Measurements from ENCODE around the gene BTNL2. TPM values are rescaled to one million over a fixed set of nuclear protein-coding genes. Genes with fewer than 3 reads are reported as not detected.

Gene BTNL2
- total and polyA plus RNA-seq, 2 of the 13 experiments (the other 11 are each of a cell fraction or from before 2014, with no cell fraction given): not detected

- Histone ChIP-seq H2AFZ (ENCODE audit: low read length) (no peak overlapping the region), H3K27ac (ENCODE audit: extremely low read length, insufficient read depth, low read length) (no peak overlapping the region), H3K36me3 (replicated peaks in 1 of 2; ENCODE audit: control insufficient read depth in 1 of 2, insufficient read depth in 2 of 2, low read length in 2 of 2) (no peaks in the 10 kb centered on the region), H3K27me3 (ENCODE audit: control insufficient read depth in 1 of 2, insufficient read depth in 2 of 2, low read length in 2 of 2) (peaks cover 0 to 5% of the 10 kb centered on the region in 2 experiments; a peak in 1 of 5 replicates), H3K9ac (ENCODE audit: insufficient read depth, low read depth, low read length) (no peak overlapping the region), H3K79me2 (ENCODE audit: insufficient read depth, low read length) (no peaks in the 10 kb centered on the region), H4K20me1 (ENCODE audit: insufficient read depth, low read length) (no peaks in the 10 kb centered on the region), H3K4me1 (ENCODE audit: insufficient read depth, low read length) (no peaks in the 10 kb centered on the region), H3K9me3 (ENCODE audit: low read length) (no peaks in the 10 kb centered on the region), H3K4me3 (replicated peaks in 1 of 3; ENCODE audit: insufficient read depth in 1 of 3, low read depth in 2 of 3, low read length in 3 of 3) (no peak overlapping the region), H3K4me2 (ENCODE audit: low read depth, low read length) (no peak overlapping the region)
- ATAC-seq (no peak), FAIRE-seq (no peak), DNase-seq (ENCODE audit: low spot score) (no peak)
- WGBS (ENCODE audit: low lambda C conversion rate): 48% methylated on average over 1 of the region's 1 CpG
- CTCF ChIA-PET (ENCODE audit: low intra/inter-chr PET ratio, low total read pairs): no interaction called here
- in situ Hi-C loops (cut with HindIII; ENCODE audit: extremely low pct_ligation_motif_present, low pct_unique_long_range_greater_than_20kb): no loop called here
- intact Hi-C loops (cut with micrococcal nuclease; ENCODE audit: unreplicated experiment): no loop called here
- TF ChIP-seq ZNF660 (CRISPR knock-in tag; IDR thresholded peaks at IDR 0.05; ENCODE audit: borderline replicate concordance, low read depth) (no peak), ZSCAN29 (CRISPR knock-in tag; conservative IDR thresholded peaks at IDR 0.05) (no peak), HNRNPK (IDR thresholded peaks at IDR 0.05; ENCODE audit: low read depth, low read length, poor library complexity, severe bottlenecking) (peak; percentile 91), ZNF619 (CRISPR knock-in tag; IDR thresholded peaks at IDR 0.05) (no peak), PCBP1 (IDR thresholded peaks at IDR 0.05; ENCODE audit: borderline replicate concordance, low read depth, low read length) (0 out of 2 replicates have a peak, but pooled peaks have one; percentile 33)
- POLR2A ChIA-PET: no interaction called here
- no TSS peak for BruUV-seq (replicated peaks)
Observed at GRCh38 chr6:32386040-32386439, 20.9 kb downstream of the BTNL2 start.

GRCh38 chr6:32382757-32383420, 24.1 kb downstream of the BTNL2 start:
- DNase-seq (ENCODE audit: low spot score): no peak
- no peaks in the 10 kb centered on the region for H3K36me3 ChIP-seq (replicated peaks in 1 of 2; ENCODE audit: control insufficient read depth in 1 of 2, insufficient read depth in 2 of 2, low read length in 2 of 2)
- in situ Hi-C loops (cut with HindIII; ENCODE audit: extremely low pct_ligation_motif_present, low pct_unique_long_range_greater_than_20kb) (no loop called here), intact Hi-C loops (cut with micrococcal nuclease; ENCODE audit: unreplicated experiment) (no loop called here)
- ChIA-PET POLR2A (no interaction called here), CTCF (ENCODE audit: low intra/inter-chr PET ratio, low total read pairs) (no interaction called here)
- no peak for FAIRE-seq
- H3K4me3 ChIP-seq (replicated peaks in 1 of 3; ENCODE audit: insufficient read depth in 1 of 3, low read depth in 2 of 3, low read length in 3 of 3): no peak overlapping the region
- H3K9ac ChIP-seq (ENCODE audit: insufficient read depth, low read depth, low read length): no peak overlapping the region
- no peaks in the 10 kb centered on the region for H4K20me1 ChIP-seq (ENCODE audit: insufficient read depth, low read length)
- H3K79me2 ChIP-seq (ENCODE audit: insufficient read depth, low read length): no peaks in the 10 kb centered on the region
- no peak for ATAC-seq
- WGBS (ENCODE audit: low lambda C conversion rate): 0% methylated on average over 1 of the region's 1 CpG
- no peaks in the 10 kb centered on the region for H3K9me3 ChIP-seq (ENCODE audit: low read length)
- H3K27ac ChIP-seq (ENCODE audit: extremely low read length, insufficient read depth, low read length): no peak overlapping the region
- H3K27me3 ChIP-seq (ENCODE audit: control insufficient read depth in 1 of 2, insufficient read depth in 2 of 2, low read length in 2 of 2): no peaks in the 10 kb centered on the region
- no TSS peak for BruUV-seq (replicated peaks)
- H3K4me1 ChIP-seq (ENCODE audit: insufficient read depth, low read length): no peaks in the 10 kb centered on the region
- no peak overlapping the region for H3K4me2 ChIP-seq (ENCODE audit: low read depth, low read length)
- no peak overlapping the region for H2AFZ ChIP-seq (ENCODE audit: low read length)
- no peak for TF ChIP-seq ZSCAN9 (CRISPR knock-in tag; IDR thresholded peaks at IDR 0.05; ENCODE audit: borderline replicate concordance)
- no peak for TF ChIP-seq CREB3 (CRISPR knock-in tag; IDR thresholded peaks at IDR 0.05)
- TF ChIP-seq UBTF (CRISPR knock-in tag; IDR thresholded peaks at IDR 0.05): no peak
- TF ChIP-seq GATA4 (IDR thresholded peaks at IDR 0.05; ENCODE audit: borderline replicate concordance, low read depth): no peak
- TF ChIP-seq U2AF2 (IDR thresholded peaks at IDR 0.05; ENCODE audit: low read depth, low read length): no peak
- no peak for TF ChIP-seq TEF (CRISPR knock-in tag; IDR thresholded peaks at IDR 0.05)
- no peak for TF ChIP-seq ZNF740 (CRISPR knock-in tag; IDR thresholded peaks at IDR 0.05)
- no peak for TF ChIP-seq YY1 (IDR thresholded peaks at IDR 0.05; ENCODE audit: insufficient read depth, insufficient replicate concordance, low read depth, low read length)
- no peak for TF ChIP-seq MBNL3 (CRISPR knock-in tag; conservative IDR thresholded peaks at IDR 0.05)
